A673 (cell line): ENCODE results near the gene SPAG9. TPM values are rescaled to one million over a fixed set of nuclear protein-coding genes. Genes with fewer than 3 reads are reported as not detected.

Experiments used
- BruUV-seq: library from RNA; stranded (reverse); fragments of 400-500 nt; replicated peaks from 2 replicates; lab custom pipeline; 2021; lab: Mats Ljungman, UMichigan
- CTCF ChIA-PET: fragments of 300-600 bp; sonication (Branson Sonifier 250); formaldehyde crosslinking; loops from one replicate; lab custom pipeline; 2022; ENCODE audit warnings: antibody characterized with exemption; lab: Charles Lee
- POLR2A ChIA-PET: fragments of 300-600 bp; sonication (Branson Sonifier 250); formaldehyde crosslinking; loops from one replicate; lab custom pipeline; 2022; ENCODE audit warnings: antibody characterized with exemption; ENCODE audit not compliant: low non-redundant PET; lab: Charles Lee
- DNase-seq: peaks from one replicate; pipeline ENCODE4 v3.0.0-alpha.2; 2015; ENCODE audit warnings: low spot score
- H3K27ac ChIP-seq: fragments of 200-600 bp; sonication (generic); 2 replicates; pipeline ENCODE4 v1.5.1; 2016; ENCODE audit warnings: mixed run types, low read depth, mild to moderate bottlenecking, mixed read lengths, antibody characterized with exemption, low read length; ENCODE audit not compliant: poor library complexity, severe bottlenecking
- H3K27me3 ChIP-seq: fragments of 200-600 bp; sonication (generic); replicated peaks from 2 replicates; pipeline ENCODE4 v1.6.1; 2017; ENCODE audit warnings: mixed run types, low read depth, mild to moderate bottlenecking, mixed read lengths, antibody characterized with exemption, low read length; ENCODE audit not compliant: insufficient read depth, poor library complexity
- H3K36me3 ChIP-seq: fragments of 200-600 bp; sonication (generic); 2 replicates; pipeline ENCODE4 v1.6.1; 2016; ENCODE audit warnings: mixed run types, mild to moderate bottlenecking, mixed read lengths, antibody characterized with exemption, low read length; ENCODE audit not compliant: insufficient read depth, poor library complexity, severe bottlenecking
- H3K4me1 ChIP-seq: fragments of 200-600 bp; sonication (generic); 2 replicates; pipeline ENCODE4 v1.6.1; 2017; ENCODE audit warnings: mixed run types, mild to moderate bottlenecking, mixed read lengths, antibody characterized with exemption, low read length; ENCODE audit not compliant: insufficient read depth, poor library complexity, severe bottlenecking
- H3K4me3 ChIP-seq: fragments of 200-600 bp; sonication (generic); 2 replicates; pipeline ENCODE4 v1.5.1; 2016; ENCODE audit warnings: low read depth, mixed run types, mild to moderate bottlenecking, mixed read lengths, low read length; ENCODE audit not compliant: poor library complexity, severe bottlenecking
- H3K9me3 ChIP-seq: fragments of 200-600 bp; sonication (generic); 2 replicates; pipeline ENCODE4 v1.6.1; 2016; ENCODE audit warnings: mixed run types, low read depth, mild to moderate bottlenecking, mixed read lengths, antibody characterized with exemption, low read length; ENCODE audit not compliant: poor library complexity, severe bottlenecking
- EZH2 ChIP-seq: fragments of 200-600 bp; sonication (generic); IDR thresholded peaks from 2 replicates; pipeline ENCODE4 v1.6.1; 2017; ENCODE audit warnings: borderline replicate concordance, low read depth, mild to moderate bottlenecking, mixed read lengths, antibody characterized with exemption, low read length; ENCODE audit not compliant: poor library complexity, severe bottlenecking
- intact Hi-C: fragments of 100-400 bp; cut with micrococcal nuclease; formaldehyde crosslinking; loops from one replicate; pipeline ENCODE4 v1.10.0; 2022; ENCODE audit not compliant: unreplicated experiment
- total RNA-seq: library from RNA; stranded (reverse); gene quantifications from 2 replicates; pipeline ENCODE4 v1.2.3, GENCODE V29; 2021
- TF ChIP-seq, protein P1 (sequence below): fragments of 300-800, 200-600 bp; sonication (generic); conservative IDR thresholded peaks from 2 replicates; pipeline ENCODE4 v1.5.1; 2017; ENCODE audit warnings: low read depth, mild to moderate bottlenecking, antibody characterized with exemption, low read length, moderate library complexity, mixed read lengths

SPAG9 gene
- total RNA-seq, 1 experiment from 2014 or later: 82.0 TPM

DNA sequence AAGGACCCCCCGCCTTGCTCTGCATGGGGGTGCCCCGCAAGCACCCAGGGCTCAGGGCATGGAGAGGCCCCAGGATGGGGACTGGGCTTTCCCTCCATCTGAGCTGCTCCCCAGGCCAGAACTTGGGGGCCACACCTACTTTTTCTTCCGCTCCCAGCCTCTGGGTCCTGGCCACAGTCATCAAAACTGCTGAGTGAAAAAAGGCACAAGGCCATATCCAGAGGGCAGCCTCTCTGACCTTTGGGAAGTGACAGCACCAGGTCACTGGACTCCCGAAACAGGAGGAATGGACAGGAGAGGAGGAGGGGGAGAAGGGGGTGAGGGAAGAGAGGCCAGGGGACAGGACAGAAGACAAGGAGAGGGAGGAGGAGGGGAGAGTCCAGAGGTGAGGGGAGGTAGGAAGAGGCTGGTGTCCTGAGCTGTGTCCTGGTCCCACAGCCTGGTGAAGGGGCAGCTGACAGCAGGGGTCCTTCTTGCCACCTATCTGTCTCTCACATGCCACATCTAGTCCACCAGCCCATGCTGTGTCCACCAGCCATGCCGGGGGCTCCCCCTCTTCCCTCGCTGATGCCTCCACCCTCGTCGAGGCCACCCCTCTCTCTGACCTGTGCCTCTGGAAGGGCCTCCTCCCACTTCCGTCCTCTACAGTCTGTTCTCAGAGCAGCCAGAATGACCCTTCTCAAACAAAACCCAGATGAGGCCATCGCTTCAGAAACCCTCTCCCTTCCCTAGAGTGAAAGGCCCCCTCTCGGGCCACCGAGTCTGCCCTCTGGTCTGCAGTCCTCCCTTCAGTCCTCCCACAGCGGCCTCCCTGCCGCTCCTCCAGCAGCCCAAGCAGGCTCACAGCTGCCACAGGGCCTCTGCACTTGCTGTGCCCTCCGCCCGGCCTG lies 180.6 kb downstream of the SPAG9 start:
- no peak overlapping the region for H3K4me3 ChIP-seq
- H3K27me3 ChIP-seq: no peaks in the 10 kb centered on the region
- H3K36me3 ChIP-seq: no peaks in the 10 kb centered on the region
- CTCF ChIA-PET: no interaction called here
- no peaks in the 10 kb centered on the region for H3K9me3 ChIP-seq
- H3K4me1 ChIP-seq: peaks cover 10% of the 10 kb centered on the region
- no peak for DNase-seq
- no peak overlapping the region for H3K27ac ChIP-seq
- TF ChIP-seq, protein P1, sequence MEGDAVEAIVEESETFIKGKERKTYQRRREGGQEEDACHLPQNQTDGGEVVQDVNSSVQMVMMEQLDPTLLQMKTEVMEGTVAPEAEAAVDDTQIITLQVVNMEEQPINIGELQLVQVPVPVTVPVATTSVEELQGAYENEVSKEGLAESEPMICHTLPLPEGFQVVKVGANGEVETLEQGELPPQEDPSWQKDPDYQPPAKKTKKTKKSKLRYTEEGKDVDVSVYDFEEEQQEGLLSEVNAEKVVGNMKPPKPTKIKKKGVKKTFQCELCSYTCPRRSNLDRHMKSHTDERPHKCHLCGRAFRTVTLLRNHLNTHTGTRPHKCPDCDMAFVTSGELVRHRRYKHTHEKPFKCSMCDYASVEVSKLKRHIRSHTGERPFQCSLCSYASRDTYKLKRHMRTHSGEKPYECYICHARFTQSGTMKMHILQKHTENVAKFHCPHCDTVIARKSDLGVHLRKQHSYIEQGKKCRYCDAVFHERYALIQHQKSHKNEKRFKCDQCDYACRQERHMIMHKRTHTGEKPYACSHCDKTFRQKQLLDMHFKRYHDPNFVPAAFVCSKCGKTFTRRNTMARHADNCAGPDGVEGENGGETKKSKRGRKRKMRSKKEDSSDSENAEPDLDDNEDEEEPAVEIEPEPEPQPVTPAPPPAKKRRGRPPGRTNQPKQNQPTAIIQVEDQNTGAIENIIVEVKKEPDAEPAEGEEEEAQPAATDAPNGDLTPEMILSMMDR: no peak
- TF ChIP-seq EZH2: no peak
- POLR2A ChIA-PET: no interaction called here
- intact Hi-C loops: loop anchor here (5.0 kb wide), 1 partner anchor 47 kb away; no protein-coding TSS in a partner anchor
- no TSS peak for BruUV-seq

DNA sequence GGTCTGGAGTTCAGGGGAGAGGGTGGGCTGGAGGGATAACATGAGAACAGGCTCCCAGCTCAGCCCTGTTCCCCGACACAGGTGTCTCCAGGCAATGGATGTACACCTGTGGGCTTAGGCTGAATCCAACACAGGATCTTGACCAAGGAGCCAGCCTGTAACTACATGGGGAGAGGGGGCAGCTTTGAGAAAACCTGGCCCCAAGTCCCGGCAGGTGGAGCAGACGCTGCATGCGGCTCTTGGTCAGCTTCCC lies 181.2 kb downstream of the SPAG9 start:
- intact Hi-C loops: no loop called here
- ChIA-PET POLR2A (no interaction called here), CTCF (no interaction called here)
- Histone ChIP-seq H3K27me3 (no peaks in the 10 kb centered on the region), H3K4me1 (peaks cover 6% of the 10 kb centered on the region), H3K36me3 (no peaks in the 10 kb centered on the region), H3K9me3 (no peaks in the 10 kb centered on the region), H3K4me3 (no peak overlapping the region), H3K27ac (no peak overlapping the region)
- no peak for DNase-seq
- no TSS peak for BruUV-seq
- TF ChIP-seq EZH2: no peak
- TF ChIP-seq, protein P1: no peak

DNA sequence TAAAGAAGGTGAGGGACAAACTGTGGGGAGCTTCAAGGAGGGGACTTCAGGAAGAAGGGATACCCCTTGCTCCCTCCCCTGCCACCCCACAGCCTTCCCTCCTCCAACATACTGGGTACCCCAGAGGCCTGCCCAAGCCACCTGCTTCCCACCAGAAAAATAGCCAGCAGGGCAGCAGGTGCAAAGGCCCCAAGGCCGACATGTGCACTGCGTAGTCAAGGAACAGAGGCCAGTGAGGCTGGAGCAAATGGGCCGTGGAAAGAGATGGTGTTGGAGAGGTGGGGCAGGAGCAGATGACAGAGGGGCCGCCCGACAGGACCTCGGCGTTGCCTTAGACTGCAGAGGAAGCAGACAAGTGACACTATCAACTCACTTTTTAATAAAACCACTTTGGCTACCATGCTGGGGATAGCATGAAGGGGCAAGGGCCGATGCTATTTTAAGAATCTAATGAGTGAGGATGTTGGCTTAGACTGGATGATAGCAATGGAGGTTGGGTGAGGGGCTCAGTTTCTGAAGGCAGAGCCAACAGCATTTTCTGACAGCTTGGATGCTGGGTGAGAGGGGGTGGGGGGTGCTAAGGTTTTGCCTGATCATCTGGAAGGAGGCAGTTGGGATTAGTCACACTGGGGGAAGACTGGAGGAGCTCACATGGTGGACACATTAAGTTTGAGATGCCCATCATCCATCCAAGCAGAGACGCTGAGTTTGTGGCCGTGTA lies 181.7 kb downstream of the SPAG9 start:
- CTCF ChIA-PET: no interaction called here
- intact Hi-C loops: no loop called here
- H3K9me3 ChIP-seq: no peaks in the 10 kb centered on the region
- peaks cover 1% of the 10 kb centered on the region for H3K4me1 ChIP-seq
- no peak overlapping the region for H3K27ac ChIP-seq
- POLR2A ChIA-PET: no interaction called here
- no peak overlapping the region for H3K4me3 ChIP-seq
- no peaks in the 10 kb centered on the region for H3K36me3 ChIP-seq
- H3K27me3 ChIP-seq: no peaks in the 10 kb centered on the region
- BruUV-seq: no TSS peak
- no peak for DNase-seq
- no peak for TF ChIP-seq EZH2
- TF ChIP-seq, protein P1: no peak
